Hair follicle dermal papilla cell (primary cell): ENCODE measurements around the gene YPEL3. TPM values are rescaled to one million over a fixed set of nuclear protein-coding genes. Genes with fewer than 3 reads are reported as not detected.

Source experiments
- total RNA-seq: library from RNA; depleted of rRNA; stranded (reverse); fragments of >200 nt; gene quantifications from 2 replicates; pipeline ENCODE4 v1.2.3, GENCODE V29; 2012

Gene YPEL3
- total RNA-seq, result 25.8 and 26.2 TPM in 2 replicates

GRCh38 chr16:30096105-30096861, at the start of gene YPEL3:
YPEL3 (minus strand) TSS chr16:30096213; CDS start chr16:30095482, 731 bp downstream.

GRCh38 chr16:30113031-30113710, 17.2 kb upstream of the YPEL3 start, which contains the start of gene GDPD3:
GDPD3 (minus strand) TSS chr16:30113537; CDS start chr16:30113478, 59 bp downstream.

GRCh38 chr16:30091474-30092372, 4.3 kb downstream of the YPEL3 start, which contains the start of gene TBX6:
TBX6 (minus strand) TSS chr16:30091924; CDS start chr16:30091193, 731 bp downstream.

GRCh38 chr16:30075503-30076275, 20.3 kb downstream of the YPEL3 start, which contains the start of gene PPP4C:
PPP4C (plus strand) TSS chr16:30075994; CDS start chr16:30076378, 384 bp downstream.

GRCh38 chr16:30065102-30065942, 30.7 kb downstream of the YPEL3 start, which contains the start of gene ALDOA:
ALDOA (plus strand) TSS chr16:30065760; CDS start chr16:30066898, 1,138 bp downstream.

Other genes with a start within 250 kb of the YPEL3 start
- gene CDIPT, start 233.0 kb downstream of the YPEL3 start, total RNA-seq, result 108 and 112 TPM in 2 replicates
- gene SEZ6L2, start 196.7 kb downstream of the YPEL3 start, total RNA-seq, result 0.85 and 1.1 TPM in 2 replicates
- gene ASPHD1, start 195.7 kb downstream of the YPEL3 start, total RNA-seq, result 1.5 and 2.1 TPM in 2 replicates
- gene KCTD13, start 170.0 kb downstream of the YPEL3 start, total RNA-seq, result 11.9 and 13.3 TPM in 2 replicates
- 76.1 and 95.6 TPM in 2 replicates for gene TMEM219, start 134.1 kb downstream of the YPEL3 start, total RNA-seq
- 61.0 and 61.7 TPM in 2 replicates for gene TAOK2, start 122.3 kb downstream of the YPEL3 start, total RNA-seq
- 3.7 and 7.4 TPM in 2 replicates for gene HIRIP3, start 100.6 kb downstream of the YPEL3 start, total RNA-seq
- gene INO80E, start 100.0 kb downstream of the YPEL3 start, total RNA-seq, result 22.2 and 42.6 TPM in 2 replicates
- gene DOC2A, start 85.2 kb downstream of the YPEL3 start, total RNA-seq, result not detected in 2 replicates
- not detected in 2 replicates for gene C16orf92, start 73.0 kb downstream of the YPEL3 start, total RNA-seq
- 0.12 TPM in 1 of 2 replicates, not detected in the other for gene TLCD3B, start 64.9 kb downstream of the YPEL3 start, total RNA-seq
- gene ALDOA, start 30.5 kb downstream of the YPEL3 start, total RNA-seq, result 648 and 853 TPM in 2 replicates
- gene PPP4C, start 20.2 kb downstream of the YPEL3 start, total RNA-seq, result 163 and 189 TPM in 2 replicates
- gene TBX6, start 4.3 kb downstream of the YPEL3 start, total RNA-seq, result 0.32 and 0.36 TPM in 2 replicates
- 0.73 and 0.81 TPM in 2 replicates for gene GDPD3, start 17.3 kb upstream of the YPEL3 start, total RNA-seq
- gene MAPK3, start 27.0 kb upstream of the YPEL3 start, total RNA-seq, result 44.9 and 57.8 TPM in 2 replicates
- 0.49 and 0.73 TPM in 2 replicates for gene CORO1A, start 87.4 kb upstream of the YPEL3 start, total RNA-seq
- 26.1 and 65.0 TPM in 2 replicates for gene BOLA2B, start 97.5 kb upstream of the YPEL3 start, total RNA-seq
- gene SLX1A, start 97.7 kb upstream of the YPEL3 start, total RNA-seq, result 15.9 and 17.8 TPM in 2 replicates
- 3.7 and 3.8 TPM in 2 replicates for gene SULT1A3, start 103.0 kb upstream of the YPEL3 start, total RNA-seq
- gene NPIPB13, start 152.3 kb upstream of the YPEL3 start, total RNA-seq, result 0.65 TPM in 1 of 2 replicates, not detected in the other